ENCODE data around the gene CACNA2D4. TPM values are rescaled to one million over a fixed set of nuclear protein-coding genes. Genes with fewer than 3 reads are reported as not detected.
"Not testable (repeated sequence)": the region's sequence is repeated elsewhere in the genome, so short reads cannot be mapped to it uniquely, and the experiment has no call there.

CACNA2D4 gene
- total and polyA plus RNA-seq, 2 experiments from 2014 or later = 0.23 TPM; not detected in 1

DNA sequence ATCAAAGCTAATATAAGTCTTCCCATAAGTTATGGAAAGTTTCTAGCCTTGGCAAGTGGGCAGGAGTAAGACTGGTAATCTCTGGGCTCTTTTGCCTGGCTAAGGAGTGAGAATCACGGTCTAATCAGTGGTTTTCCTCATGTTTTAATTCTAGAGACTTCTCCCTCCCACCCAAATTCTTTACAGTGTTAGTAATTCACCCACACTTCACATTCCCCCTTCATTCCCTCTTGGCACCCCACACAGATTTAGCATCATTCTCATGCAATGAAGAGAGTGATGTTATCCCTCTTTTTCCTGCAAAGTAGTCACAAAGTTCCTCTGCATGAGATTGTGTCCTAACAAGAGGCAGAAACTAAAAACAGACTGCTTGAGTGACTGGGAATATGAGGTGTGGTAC, 28.6 kb upstream of the CACNA2D4 start:
- Histone ChIP-seq H3K9ac (peak overlapping the region; percentile 15; the same call in 1 of the 2 replicates), H3K27ac (peak overlapping the region; percentile 73)
- DNase-seq = peak; percentile 88

DNA sequence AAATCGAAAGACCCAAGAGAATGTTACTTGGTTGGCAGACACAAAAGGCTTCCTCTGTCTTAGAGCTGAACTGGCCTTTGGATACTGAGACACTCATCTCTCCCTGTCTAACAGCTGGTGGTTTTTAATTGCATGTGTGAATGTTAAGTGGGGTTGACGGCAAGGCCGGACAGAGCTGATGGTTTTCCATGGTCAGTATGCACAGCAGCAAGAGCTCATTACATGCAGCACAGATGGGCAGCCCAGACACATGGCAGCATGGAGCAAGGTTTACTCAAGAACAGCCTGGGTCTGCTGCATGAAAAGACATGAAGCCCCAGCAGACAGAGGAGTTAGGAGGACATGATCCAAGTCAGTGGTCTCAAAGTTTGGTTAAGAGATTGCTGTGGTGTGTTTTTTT, 27.8 kb upstream of the CACNA2D4 start:
- no peaks in the 10 kb centered on the region for H3K27me3 ChIP-seq (replicated peaks; ENCODE audit: insufficient read depth)
- peaks cover 19% of the 10 kb centered on the region for H3K79me2 ChIP-seq (ENCODE audit: insufficient read depth)
- peaks cover 24% of the 10 kb centered on the region for H3K4me1 ChIP-seq (ENCODE audit: insufficient read depth)
- peaks cover 23% of the 10 kb centered on the region for H3F3A ChIP-seq (ENCODE audit: insufficient read depth)
- WGBS, 2 experiments (ENCODE audit: low coverage in 1 of 2, low lambda C conversion rate in 2 of 2, missing lambda C conversion rate in 2 of 2) = 85% methylated on average over 3 of the region's 3 CpGs
- no peaks in the 10 kb centered on the region for H3K9me2 ChIP-seq (ENCODE audit: insufficient read depth)
- H3K4me2 ChIP-seq (ENCODE audit: unreplicated experiment) = no peak overlapping the region
- H4K20me1 ChIP-seq (ENCODE audit: insufficient read depth) = no peaks in the 10 kb centered on the region
- no peak for DNase-seq
- no peak overlapping the region for H2AFZ ChIP-seq
- H3K9me3 ChIP-seq (ENCODE audit: low read depth) = no peaks in the 10 kb centered on the region
- H3K27ac ChIP-seq = peak overlapping the region; percentile 73
- no peak overlapping the region for H3K4me3 ChIP-seq
- TF ChIP-seq EZH2 (IDR thresholded peaks at IDR 0.05; ENCODE audit: insufficient read depth, poor library complexity, severe bottlenecking) (no peak), EZH2phosphoT487 (IDR thresholded peaks at IDR 0.05; ENCODE audit: insufficient read depth, low read depth) (no peak)
- H3K9ac ChIP-seq = no peak overlapping the region
- in situ Hi-C loops (cut with MboI) = no loop called here
- peaks cover 39% of the 10 kb centered on the region for H3K36me3 ChIP-seq (ENCODE audit: low read depth)

More for the DNA sequence above, 28.6 kb upstream of the CACNA2D4 start:
- Histone ChIP-seq H3F3A (ENCODE audit: insufficient read depth) (peaks cover 23% of the 10 kb centered on the region), H3K4me3 (no peak overlapping the region), H3K4me2 (ENCODE audit: unreplicated experiment) (peak overlapping the region; percentile 36), H3K9me2 (ENCODE audit: insufficient read depth) (no peaks in the 10 kb centered on the region), H3K79me2 (ENCODE audit: insufficient read depth) (peaks cover 19% of the 10 kb centered on the region), H3K36me3 (ENCODE audit: low read depth) (peaks cover 37% of the 10 kb centered on the region), H3K4me1 (ENCODE audit: insufficient read depth) (peaks cover 24% of the 10 kb centered on the region), H3K27me3 (replicated peaks; ENCODE audit: insufficient read depth) (no peaks in the 10 kb centered on the region), H4K20me1 (ENCODE audit: insufficient read depth) (no peaks in the 10 kb centered on the region), H3K9me3 (ENCODE audit: low read depth) (no peaks in the 10 kb centered on the region), H2AFZ (no peak overlapping the region)
- in situ Hi-C loops (cut with MboI) = no loop called here
- TF ChIP-seq EZH2 (IDR thresholded peaks at IDR 0.05; ENCODE audit: insufficient read depth, poor library complexity, severe bottlenecking) (no peak), EZH2phosphoT487 (IDR thresholded peaks at IDR 0.05; ENCODE audit: insufficient read depth, low read depth) (no peak)
- WGBS, 2 experiments (ENCODE audit: low coverage in 1 of 2, low lambda C conversion rate in 2 of 2, missing lambda C conversion rate in 2 of 2) = 0% methylated on average over 1 of the region's 1 CpG

DNA sequence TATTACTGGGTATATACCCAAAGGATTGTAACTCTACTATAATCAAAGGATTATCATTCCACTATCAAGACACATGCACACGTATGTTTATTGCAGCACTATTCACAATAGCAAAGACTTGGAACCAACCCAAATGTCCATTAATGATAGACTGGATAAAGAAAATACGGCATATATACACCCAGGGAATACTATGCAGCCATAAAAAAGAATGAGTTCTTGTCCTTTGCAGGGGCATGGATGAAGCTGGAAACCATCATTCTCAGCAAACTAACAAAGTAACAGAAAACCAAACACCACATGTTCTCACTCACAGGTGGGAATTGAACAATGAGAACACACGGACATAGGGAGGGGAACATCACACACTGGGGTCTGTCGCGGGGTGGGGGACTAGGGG, 27.1 kb upstream of the CACNA2D4 start:
- H3K4me3 ChIP-seq; H2AFZ ChIP-seq; DNase-seq; H3K27me3 ChIP-seq (replicated peaks; ENCODE audit: insufficient read depth); H4K20me1 ChIP-seq (ENCODE audit: insufficient read depth); H3K27ac ChIP-seq; H3K9ac ChIP-seq; H3K9me3 ChIP-seq (ENCODE audit: low read depth); in situ Hi-C loops (cut with MboI); H3K4me2 ChIP-seq (ENCODE audit: unreplicated experiment); H3K9me2 ChIP-seq (ENCODE audit: insufficient read depth): not testable (repeated sequence)
- Histone ChIP-seq H3F3A (ENCODE audit: insufficient read depth) (peaks cover 23% of the 10 kb centered on the region), H3K4me1 (ENCODE audit: insufficient read depth) (peaks cover 24% of the 10 kb centered on the region), H3K79me2 (ENCODE audit: insufficient read depth) (peaks cover 19% of the 10 kb centered on the region), H3K36me3 (ENCODE audit: low read depth) (peaks cover 37% of the 10 kb centered on the region)
- WGBS, 2 experiments (ENCODE audit: low coverage in 1 of 2, low lambda C conversion rate in 2 of 2, missing lambda C conversion rate in 2 of 2) = 95 to 99% methylated on average over 3 to 5 of the region's 5 CpGs

DNA sequence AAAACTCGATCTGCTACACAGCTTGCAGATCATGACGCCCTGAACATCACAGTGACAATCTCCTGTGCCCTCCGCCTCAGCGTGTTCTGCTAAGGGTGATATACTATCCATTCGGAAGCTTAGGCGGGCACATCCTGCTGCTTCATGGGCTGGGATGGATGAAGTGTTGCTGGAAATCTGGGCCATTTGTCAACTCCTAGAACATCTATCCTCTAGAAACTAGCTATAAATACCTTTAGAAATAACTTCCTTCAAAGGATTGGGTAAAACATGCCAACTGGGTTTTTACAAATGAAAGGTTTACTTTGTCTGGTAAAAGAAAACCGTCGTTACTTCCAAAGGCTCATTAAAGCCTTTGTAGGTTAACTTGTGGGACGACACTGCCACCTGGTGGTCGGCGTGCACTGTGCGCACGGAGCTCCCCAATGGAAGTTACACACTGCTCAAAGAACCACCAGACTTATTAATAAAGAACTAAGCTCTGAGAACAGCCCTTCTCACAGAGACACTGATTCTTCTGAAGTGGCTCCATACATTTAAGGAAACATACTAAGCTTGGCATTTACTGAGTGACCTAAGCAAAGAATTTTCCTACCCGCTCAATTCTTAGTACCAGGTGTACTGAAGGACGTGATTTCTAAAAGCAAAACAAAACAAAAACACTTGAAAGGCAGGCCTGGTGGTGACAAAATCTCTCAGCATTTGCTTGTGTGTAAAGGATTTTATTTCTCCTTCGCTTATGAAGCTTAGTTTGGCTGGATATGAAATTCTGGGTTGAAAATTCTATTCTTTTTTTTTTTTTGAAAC, 21.6 kb upstream of the CACNA2D4 start:
- no peaks in the 10 kb centered on the region for H3F3A ChIP-seq (ENCODE audit: insufficient read depth)
- no peak overlapping the region for H3K9ac ChIP-seq
- H3K27me3 ChIP-seq (replicated peaks; ENCODE audit: insufficient read depth) = no peaks in the 10 kb centered on the region
- WGBS, 2 experiments (ENCODE audit: low coverage in 1 of 2, low lambda C conversion rate in 2 of 2, missing lambda C conversion rate in 2 of 2) = 26 to 29% methylated on average over 16 of the region's 16 CpGs
- H3K4me2 ChIP-seq (ENCODE audit: unreplicated experiment) = no peak overlapping the region
- H3K4me3 ChIP-seq = no peak overlapping the region
- no peaks in the 10 kb centered on the region for H3K4me1 ChIP-seq (ENCODE audit: insufficient read depth)
- peaks cover 19% of the 10 kb centered on the region for H3K79me2 ChIP-seq (ENCODE audit: insufficient read depth)
- H3K9me3 ChIP-seq (ENCODE audit: low read depth) = no peaks in the 10 kb centered on the region
- TF ChIP-seq EZH2phosphoT487 (IDR thresholded peaks at IDR 0.05; ENCODE audit: insufficient read depth, low read depth) (no peak), EZH2 (IDR thresholded peaks at IDR 0.05; ENCODE audit: insufficient read depth, poor library complexity, severe bottlenecking) (no peak)
- no peak overlapping the region for H2AFZ ChIP-seq
- peak; percentile 78 for DNase-seq
- in situ Hi-C loops (cut with MboI) = loop anchor here (5.0 to 10.0 kb wide), 2 partner anchors 128 to 285 kb away; no protein-coding TSS in a partner anchor
- H3K36me3 ChIP-seq (ENCODE audit: low read depth) = peaks cover 18% of the 10 kb centered on the region; the same call in 1 of the 2 replicates
- no peaks in the 10 kb centered on the region for H3K9me2 ChIP-seq (ENCODE audit: insufficient read depth)
- no peaks in the 10 kb centered on the region for H4K20me1 ChIP-seq (ENCODE audit: insufficient read depth)
- H3K27ac ChIP-seq = no peak overlapping the region
